Measurements from ENCODE around the gene ACSL1.

The ACSL1 gene

DNA sequence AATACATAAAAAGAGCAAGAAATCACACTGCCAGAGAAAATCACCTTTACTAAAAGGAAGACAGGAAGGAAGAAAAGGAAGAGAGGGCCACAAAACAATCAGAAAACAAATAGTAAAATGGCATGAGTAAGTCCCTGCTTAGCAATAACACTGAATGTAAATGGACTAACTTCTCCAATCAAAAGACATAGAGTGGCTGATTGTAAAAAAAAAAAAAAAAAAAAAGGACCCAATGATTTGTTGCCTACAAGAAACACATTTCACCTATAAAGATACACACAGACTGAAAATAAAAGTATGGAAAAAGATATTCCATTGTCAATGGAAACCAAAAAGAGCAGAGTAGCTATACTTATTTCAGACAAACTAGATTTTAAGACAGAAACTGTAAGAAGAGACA is 104.5 kb downstream of the ACSL1 start:
- no peak for DNase-seq (ENCODE audit: low read depth, low spot score)

DNA sequence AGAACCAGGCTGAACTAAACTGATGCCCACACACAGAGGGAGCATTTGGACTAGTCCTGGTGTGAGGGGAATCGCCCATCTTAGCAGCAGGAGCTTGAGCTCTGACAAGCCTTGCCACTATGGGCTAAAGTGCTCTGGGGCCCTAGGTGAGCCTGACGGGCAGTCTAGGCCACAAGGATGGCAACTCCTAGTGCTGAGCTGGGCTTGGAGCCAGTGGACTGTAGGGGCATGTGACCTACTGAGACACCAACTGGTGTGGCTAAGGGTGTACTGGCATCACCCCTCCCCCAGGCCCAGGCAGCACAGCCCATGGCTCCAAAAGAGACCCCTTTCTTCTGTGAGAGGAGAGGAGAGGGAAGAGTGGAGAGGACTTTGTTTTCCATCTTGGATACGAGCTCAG is 106.4 kb downstream of the ACSL1 start:
- no peak for DNase-seq (ENCODE audit: low read depth, low spot score)

DNA sequence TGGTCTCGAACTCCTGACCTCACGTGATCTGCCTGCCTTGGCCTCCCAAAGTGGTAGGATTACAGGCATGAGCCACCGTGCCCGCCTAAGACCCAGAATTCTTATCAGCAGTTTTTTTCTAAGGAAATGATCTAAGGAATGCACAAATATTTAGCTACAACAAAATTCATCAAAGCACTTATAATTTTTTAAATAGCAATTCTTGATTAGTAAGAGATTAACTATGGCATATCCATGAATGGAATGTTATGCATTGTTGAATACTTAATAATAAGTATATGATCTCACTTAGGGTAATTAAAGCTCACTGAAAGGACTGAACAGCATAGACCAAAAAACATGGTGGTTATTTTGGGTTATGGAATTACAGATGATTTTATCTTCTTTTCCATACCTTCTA is 110.2 kb downstream of the ACSL1 start:
- no peak for DNase-seq (ENCODE audit: low read depth, low spot score)

DNA sequence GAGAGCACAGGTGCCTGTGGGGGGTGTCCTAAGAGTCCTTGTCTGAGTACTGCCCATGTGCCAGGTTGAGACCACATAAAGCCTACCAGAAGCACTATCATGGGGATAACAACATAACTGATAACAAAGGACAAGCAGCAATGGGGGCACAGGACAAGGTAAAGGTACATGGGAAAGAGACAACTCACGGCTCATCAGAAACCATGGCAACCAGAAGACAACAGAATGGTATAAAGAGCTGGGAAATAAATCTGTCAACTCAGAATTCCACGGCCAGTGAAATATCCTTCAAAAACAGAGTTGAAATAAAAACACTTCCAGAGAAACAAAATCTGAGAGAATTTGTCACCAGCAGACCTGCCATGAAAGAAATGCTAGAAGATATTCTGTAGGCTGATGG is 111.9 kb downstream of the ACSL1 start:
- DNase-seq (ENCODE audit: low read depth, low spot score): no peak

DNA sequence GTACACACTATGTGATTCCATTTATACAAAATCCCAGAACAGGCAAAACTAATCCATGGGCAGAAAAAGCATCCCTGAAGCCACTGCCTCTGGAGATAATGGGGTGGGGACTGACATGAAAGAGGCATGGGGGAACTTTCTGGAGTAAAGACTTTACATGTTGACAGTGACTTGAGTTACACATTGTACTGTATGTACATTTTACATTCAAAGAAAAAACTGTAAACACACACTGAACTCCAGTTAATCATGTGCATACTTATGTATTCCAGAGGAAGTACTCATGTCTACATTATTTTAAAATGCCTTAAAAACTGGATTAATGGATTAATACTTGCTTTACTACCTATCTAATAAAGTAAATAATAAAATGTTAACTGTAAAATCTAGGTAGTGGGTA is 113.4 kb downstream of the ACSL1 start:
- DNase-seq (ENCODE audit: low read depth, low spot score): no peak

DNA sequence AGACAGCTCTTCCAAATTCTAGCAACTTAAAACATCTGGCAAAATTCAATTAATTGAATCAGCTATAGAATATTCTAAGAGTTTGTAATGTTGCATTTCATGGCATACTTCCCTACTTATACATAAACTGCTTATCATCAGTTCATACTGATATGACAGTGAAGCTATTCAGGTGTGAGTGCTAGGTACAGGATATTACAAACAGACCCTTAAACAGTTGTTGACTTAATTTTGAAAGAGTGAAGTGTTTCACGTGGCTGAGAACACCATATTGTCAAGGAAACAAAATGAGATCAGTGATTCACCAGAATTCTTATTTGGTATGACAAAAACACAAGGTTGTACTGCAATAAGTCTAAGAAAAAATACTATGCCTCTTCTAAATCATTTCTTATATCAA is 119.3 kb downstream of the ACSL1 start:
- DNase-seq (ENCODE audit: low read depth, low spot score): no peak

DNA sequence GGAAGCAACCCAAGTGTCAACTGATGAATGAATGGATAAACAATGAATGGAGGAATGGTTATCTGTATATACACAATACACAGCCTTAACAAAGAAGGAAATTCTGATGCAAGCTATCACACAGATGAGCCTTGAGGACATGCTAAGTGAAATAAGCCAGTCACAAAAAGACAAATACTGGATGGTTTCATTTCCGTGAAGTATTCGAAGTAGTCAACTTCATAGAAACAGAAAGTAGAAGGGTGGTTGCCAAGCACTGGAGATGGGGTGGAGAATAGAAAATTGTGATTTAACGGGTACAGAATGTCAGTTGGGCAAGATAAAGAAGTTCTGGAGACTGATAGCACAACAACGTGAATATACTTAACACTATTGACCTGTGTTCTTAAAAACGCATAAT is 120.1 kb downstream of the ACSL1 start:
- no peak for DNase-seq (ENCODE audit: low read depth, low spot score)

Data from smooth muscle cell of the brain vasculature (primary cell).